Ascending aorta (tissue), 2 donors: Measurements from ENCODE around the gene CAMTA1. TPM values are rescaled to one million over a fixed set of nuclear protein-coding genes. Genes with fewer than 3 reads are reported as not detected.

Experiments used
- DNase-seq, 2 donors: peaks; one replicate each; pipeline ENCODE4 v3.0.0-alpha.2; 2019; ENCODE audit warnings: low spot score in 2 of 2
- H3K27ac ChIP-seq, 2 donors: fragments of 200-600 bp; sonication (generic); one replicate each; pipeline ENCODE4 v1.5.1; 2016 to 2017; ENCODE audit warnings: mild to moderate bottlenecking in 1 of 2
- H3K27me3 ChIP-seq: fragments of 200-600 bp; sonication (generic); one replicate; pipeline ENCODE4 v1.5.1; 2017
- H3K36me3 ChIP-seq, 2 donors: fragments of 200-600 bp; sonication (generic); one replicate each; pipeline ENCODE4 v1.5.1; 2016
- H3K4me1 ChIP-seq, 2 donors: fragments of 200-600 bp; sonication (generic); one replicate each; pipeline ENCODE4 v1.5.1; 2016 to 2017; ENCODE audit warnings: mild to moderate bottlenecking in 1 of 2
- H3K4me3 ChIP-seq, 2 donors: fragments of 200-600 bp; sonication (generic); one replicate each; pipeline ENCODE4 v1.5.1; 2016 to 2017; ENCODE audit warnings: mild to moderate bottlenecking in 1 of 2
- H3K9me3 ChIP-seq, 2 donors: fragments of 200-600 bp; sonication (generic); one replicate each; pipeline ENCODE4 v1.5.1; 2016
- CTCF ChIP-seq, 3 experiments: fragments of 200-600 bp in 2 of 3; fragments of 450-650 bp in 1 of 3; sonication (generic) in 2 of 3; IDR thresholded peaks; one replicate each; pipeline ENCODE4 v1.5.1; 2016 to 2019; ENCODE audit warnings: antibody characterized with exemption in 3 of 3, mild to moderate bottlenecking in 1 of 3, moderate library complexity in 1 of 3
- intact Hi-C: fragments of 100-400 bp; cut with DNase I; formaldehyde crosslinking; loops from one replicate; pipeline ENCODE4 v1.15.1; 2023
- total RNA-seq: library from RNA; depleted of rRNA; stranded (reverse); fragments of >200 nt; gene quantifications from one replicate; pipeline ENCODE4 v1.1.0, GENCODE V29; 2016

Gene CAMTA1
- total RNA-seq, 1 donor from 2014 or later = 53.3 TPM

- H3K4me1 ChIP-seq = peaks cover 6 to 11% of the 10 kb centered on the region in 2 donors
- no peak for DNase-seq
- intact Hi-C loops = no loop called here
- H3K36me3 ChIP-seq = no peaks in the 10 kb centered on the region
- H3K9me3 ChIP-seq = no peaks in the 10 kb centered on the region
- TF ChIP-seq CTCF (IDR thresholded peaks at IDR 0.05) = no peak
- H3K27ac ChIP-seq = no peak overlapping the region
- no peak overlapping the region for H3K4me3 ChIP-seq
- H3K27me3 ChIP-seq = no peaks in the 10 kb centered on the region
Observed at GRCh38 chr1:7768583-7768982, 983.3 kb downstream of the CAMTA1 start.

GRCh38 chr1:7769673-7770412, 984.6 kb downstream of the CAMTA1 start:
- intact Hi-C loops = loop anchor here (2.0 kb wide), 1 partner anchor 65 kb away; no protein-coding TSS in a partner anchor
- DNase-seq = no peak
- H3K4me3 ChIP-seq = no peak overlapping the region

DNA sequence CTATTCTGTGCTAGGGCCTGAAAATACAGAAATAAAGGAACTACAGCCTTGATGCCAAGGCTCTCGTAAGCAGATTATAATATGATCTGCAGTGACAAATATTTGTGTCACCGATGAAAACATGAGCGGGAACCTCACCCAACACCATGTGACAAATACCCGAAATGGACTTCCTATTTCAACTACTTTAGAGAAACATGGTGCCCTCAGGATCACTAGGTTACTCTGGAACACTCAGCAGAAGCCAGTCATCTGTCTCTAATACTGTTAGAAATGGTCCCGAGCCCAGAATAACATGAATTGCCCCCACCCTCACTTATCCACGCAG, 985.4 kb downstream of the CAMTA1 start:
- peaks cover 0 to 8% of the 10 kb centered on the region in 2 donors for H3K36me3 ChIP-seq
- no peaks in the 10 kb centered on the region for H3K9me3 ChIP-seq
- H3K27me3 ChIP-seq = no peaks in the 10 kb centered on the region
- DNase-seq = no peak
- intact Hi-C loops = loop anchor here (2.0 kb wide), 1 partner anchor 66 kb away; no protein-coding TSS in a partner anchor
- H3K4me3 ChIP-seq = peak overlapping the region; percentile 88 to 94
- no peak for TF ChIP-seq CTCF (IDR thresholded peaks at IDR 0.05)
- H3K4me1 ChIP-seq = peaks cover 6 to 11% of the 10 kb centered on the region in 2 donors
- peak overlapping the region; percentile 85 to 94 for H3K27ac ChIP-seq

More at GRCh38 chr1:7769673-7770412, 984.6 kb downstream of the CAMTA1 start:
- Histone ChIP-seq H3K27ac (no peak overlapping the region), H3K4me1 (peaks cover 6 to 11% of the 10 kb centered on the region in 2 donors), H3K27me3 (no peaks in the 10 kb centered on the region), H3K36me3 (peaks cover 0 to 5% of the 10 kb centered on the region in 2 donors), H3K9me3 (no peaks in the 10 kb centered on the region)
- no peak for TF ChIP-seq CTCF (IDR thresholded peaks at IDR 0.05)

DNA sequence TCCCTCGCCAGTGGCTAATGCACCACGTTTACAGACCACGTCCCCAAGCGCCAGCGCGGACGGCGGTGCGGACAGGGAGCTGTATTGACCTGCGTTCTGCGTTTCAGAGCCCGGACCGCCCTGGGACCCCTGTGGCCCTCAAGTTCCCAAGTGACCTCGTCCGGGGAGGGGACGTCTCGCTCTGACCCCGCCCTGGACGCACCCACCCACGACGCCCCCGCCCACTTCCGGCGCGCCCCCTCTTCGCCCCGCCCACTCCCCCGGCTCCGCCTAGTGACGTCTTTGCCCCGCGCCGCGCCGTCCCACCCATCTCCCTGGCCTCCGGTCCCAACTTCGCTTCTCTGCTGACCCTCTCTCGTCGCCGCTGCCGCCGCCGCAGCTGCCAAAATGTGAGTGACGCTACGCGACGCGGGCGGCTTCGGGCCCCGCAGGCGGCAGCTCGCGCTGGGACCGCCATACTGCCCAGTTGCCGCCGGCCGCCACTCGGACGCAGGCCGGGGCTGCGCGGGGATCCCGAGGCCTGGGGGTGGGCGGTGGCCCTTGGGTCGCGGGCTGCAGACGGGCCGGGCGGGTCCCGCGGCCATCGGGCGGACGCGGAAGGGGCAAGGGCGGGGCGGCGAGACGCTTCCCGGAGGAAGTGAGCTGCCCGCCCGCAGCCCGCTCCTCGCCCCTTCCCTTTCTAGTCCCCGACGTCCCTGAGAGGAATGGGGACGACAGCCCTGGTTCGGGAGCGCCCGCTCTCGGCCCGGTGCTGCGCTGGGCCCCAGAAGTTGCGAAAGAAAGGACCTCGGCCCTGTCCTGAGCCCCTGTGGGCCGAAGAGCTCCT, 986.0 kb downstream of the CAMTA1 start, which contains the start of gene VAMP3:
VAMP3 (plus strand) TSS at position 300 of the 826 bp plus-strand sequence; CDS start at position 388, 88 bp downstream.
- no peak for TF ChIP-seq CTCF (IDR thresholded peaks at IDR 0.05)
- DNase-seq = peak; percentile 19 to 92
- H3K27me3 ChIP-seq = no peaks in the 10 kb centered on the region
- H3K4me1 ChIP-seq = peaks cover 6 to 11% of the 10 kb centered on the region in 2 donors
- peak within 1 kb of the TSS; percentile 85 to 94 for H3K27ac ChIP-seq
- intact Hi-C loops = loop anchor here (1.0 to 2.0 kb wide), 2 partner anchors 12 to 66 kb away; no protein-coding TSS in a partner anchor
- H3K9me3 ChIP-seq = no peaks in the 10 kb centered on the region
- peak within 1 kb of the TSS; percentile 88 to 94 for H3K4me3 ChIP-seq
- peaks cover 0 to 8% of the 10 kb centered on the region in 2 donors for H3K36me3 ChIP-seq

GRCh38 chr1:7771823-7772299, 986.6 kb downstream of the CAMTA1 start:
- Histone ChIP-seq H3K4me1 (peaks cover 6 to 11% of the 10 kb centered on the region in 2 donors), H3K27me3 (no peaks in the 10 kb centered on the region), H3K4me3 (peak overlapping the region; percentile 88 to 94), H3K9me3 (no peaks in the 10 kb centered on the region), H3K27ac (peak overlapping the region; percentile 85 to 94), H3K36me3 (peaks cover 1 to 14% of the 10 kb centered on the region in 2 donors)
- no peak for DNase-seq
- intact Hi-C loops = loop anchor here (1.0 to 2.0 kb wide), 2 partner anchors 11 to 67 kb away; no protein-coding TSS in a partner anchor
- no peak for TF ChIP-seq CTCF (IDR thresholded peaks at IDR 0.05)
